Mucosa of descending colon (tissue), 3 donors: ENCODE data around the gene PPM1D. TPM values are rescaled to one million over a fixed set of nuclear protein-coding genes. Genes with fewer than 3 reads are reported as not detected.
A peak's percentile ranks its signal among the peaks of the same experiment; 100 is the strongest.
"Not testable (repeated sequence)": the region's sequence is repeated elsewhere in the genome, so short reads cannot be mapped to it uniquely, and the experiment has no call there.

Experiments used
- ATAC-seq: fragments of 200-7000 bp; cut with Tn5 transposase; one replicate; pipeline ENCODE4 v1.9.1; 2020; ENCODE audit warnings: mild to moderate bottlenecking, moderate library complexity
- DNase-seq, 3 donors: peaks; one replicate each; pipeline ENCODE4 v3.0.0-alpha.2; 2020
- H3K36me3 ChIP-seq: fragments of 200-600 bp; one replicate; pipeline ENCODE4 v1.8.0; 2021; ENCODE audit warnings: low read depth, mild to moderate bottlenecking
- H3K4me1 ChIP-seq: fragments of 200-600 bp; one replicate; pipeline ENCODE4 v1.8.0; 2021; ENCODE audit warnings: low read depth, mild to moderate bottlenecking
- H3K4me3 ChIP-seq: fragments of 200-600 bp; one replicate; pipeline ENCODE4 v1.8.0; 2021; ENCODE audit warnings: mild to moderate bottlenecking
- H3K9me3 ChIP-seq: fragments of 200-600 bp; one replicate; pipeline ENCODE4 v1.8.0; 2021; ENCODE audit warnings: mild to moderate bottlenecking
- intact Hi-C, 2 donors: fragments of 100-400 bp; cut with DNase I in 1 of 2; cut with micrococcal nuclease in 1 of 2; formaldehyde crosslinking; loops; one replicate each; pipeline versions ENCODE4 v1.11.0 to v1.11.1; 2022; cut with DNase I, micrococcal nuclease
- total RNA-seq, 3 donors: library from RNA; stranded (reverse); fragmentation: NEBNext Ultra II Directional in 2 of 3; extraction: Animal tissue kit (Norgen Biotek cat#: 25700) in 2 of 3; gene quantifications; one replicate each; pipeline versions ENCODE4 v1.2.1 to v1.2.4, GENCODE V29; 2021 to 2023
- TF ChIP-seq, protein P1 (sequence below): fragments of 200-600 bp; IDR thresholded peaks from one replicate; pipeline ENCODE4 v1.8.0; 2022; ENCODE audit warnings: antibody characterized with exemption, mild to moderate bottlenecking
- donor health status: DM: no; HTN: no; CAD: no; lungs with moderate emphysema.
- donor health status: DM: no; HTN: no; CAD: no.
- donor health status: DM: no; HTN: yes; CAD: no.

Gene PPM1D
- total RNA-seq, 3 donors from 2014 or later, result 16.0 to 20.6 (median 16.3) TPM

- Histone ChIP-seq H3K4me1 (peaks cover 19% of the 10 kb centered on the region), H3K36me3 (no peaks in the 10 kb centered on the region), H3K4me3 (peak overlapping the region; percentile 99), H3K9me3 (no peaks in the 10 kb centered on the region)
- TF ChIP-seq, protein P1, sequence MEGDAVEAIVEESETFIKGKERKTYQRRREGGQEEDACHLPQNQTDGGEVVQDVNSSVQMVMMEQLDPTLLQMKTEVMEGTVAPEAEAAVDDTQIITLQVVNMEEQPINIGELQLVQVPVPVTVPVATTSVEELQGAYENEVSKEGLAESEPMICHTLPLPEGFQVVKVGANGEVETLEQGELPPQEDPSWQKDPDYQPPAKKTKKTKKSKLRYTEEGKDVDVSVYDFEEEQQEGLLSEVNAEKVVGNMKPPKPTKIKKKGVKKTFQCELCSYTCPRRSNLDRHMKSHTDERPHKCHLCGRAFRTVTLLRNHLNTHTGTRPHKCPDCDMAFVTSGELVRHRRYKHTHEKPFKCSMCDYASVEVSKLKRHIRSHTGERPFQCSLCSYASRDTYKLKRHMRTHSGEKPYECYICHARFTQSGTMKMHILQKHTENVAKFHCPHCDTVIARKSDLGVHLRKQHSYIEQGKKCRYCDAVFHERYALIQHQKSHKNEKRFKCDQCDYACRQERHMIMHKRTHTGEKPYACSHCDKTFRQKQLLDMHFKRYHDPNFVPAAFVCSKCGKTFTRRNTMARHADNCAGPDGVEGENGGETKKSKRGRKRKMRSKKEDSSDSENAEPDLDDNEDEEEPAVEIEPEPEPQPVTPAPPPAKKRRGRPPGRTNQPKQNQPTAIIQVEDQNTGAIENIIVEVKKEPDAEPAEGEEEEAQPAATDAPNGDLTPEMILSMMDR, result no peak
- DNase-seq (peak in 1 of 3 donors; percentile 79), ATAC-seq (peak; percentile 5)
- intact Hi-C loops, result no loop called here
These were observed 1.7 kb downstream of the PPM1D start for GRCh38 chr17:60601447-60602384.

- ATAC-seq, result no peak
- Histone ChIP-seq H3K9me3 (no peaks in the 10 kb centered on the region), H3K36me3 (no peaks in the 10 kb centered on the region), H3K4me1 (peaks cover 19% of the 10 kb centered on the region), H3K4me3 (peak overlapping the region; percentile 99)
- peak in 2 of 3 donors; percentile 26 to 33 for DNase-seq
- intact Hi-C loops, result no loop called here
- TF ChIP-seq, protein P1, result no peak
These were observed 2.4 kb downstream of the PPM1D start for GRCh38 chr17:60602385-60602742.

- TF ChIP-seq, protein P1, result no peak
- intact Hi-C loops, result no loop called here
- H3K4me1 ChIP-seq, result peaks cover 19% of the 10 kb centered on the region
- ATAC-seq, result no peak
- DNase-seq, result no peak
- no peaks in the 10 kb centered on the region for H3K36me3 ChIP-seq
- no peak overlapping the region for H3K4me3 ChIP-seq
- no peaks in the 10 kb centered on the region for H3K9me3 ChIP-seq
These were observed 2.9 kb downstream of the PPM1D start for GRCh38 chr17:60602871-60603270.

GRCh38 chr17:60603477-60603876 is 3.5 kb downstream of the PPM1D start:
- intact Hi-C loops, DNase-seq, H3K4me3 ChIP-seq, H3K9me3 ChIP-seq, H3K36me3 ChIP-seq, ATAC-seq: not testable (repeated sequence)
- peaks cover 19% of the 10 kb centered on the region for H3K4me1 ChIP-seq

- H3K9me3 ChIP-seq, result no peaks in the 10 kb centered on the region
- no peak for DNase-seq
- peaks cover 19% of the 10 kb centered on the region for H3K4me1 ChIP-seq
- TF ChIP-seq, protein P1, result no peak
- intact Hi-C loops, result no loop called here
- ATAC-seq, result no peak
- no peak overlapping the region for H3K4me3 ChIP-seq
- no peaks in the 10 kb centered on the region for H3K36me3 ChIP-seq
These were observed 4.8 kb downstream of the PPM1D start for GRCh38 chr17:60604686-60605334.

DNA sequence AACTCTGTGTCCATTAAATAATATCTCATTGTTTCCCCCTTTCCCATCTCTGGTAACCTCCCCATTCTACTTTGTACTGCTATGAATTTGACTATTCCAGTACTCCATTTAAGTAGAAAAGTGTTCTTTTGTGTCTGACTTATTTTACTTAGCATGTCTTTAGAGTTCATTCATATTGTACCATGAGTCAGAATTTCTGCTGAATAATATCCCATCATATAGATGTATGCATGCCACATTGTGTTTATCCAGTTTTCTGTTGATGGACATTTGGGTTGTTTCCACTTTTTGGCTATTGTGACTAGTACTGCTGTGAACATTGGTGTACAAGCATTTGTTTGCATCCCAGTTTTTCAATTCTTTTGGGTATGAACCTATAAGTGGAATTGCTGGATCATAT is 6.0 kb downstream of the PPM1D start:
- intact Hi-C loops, result no loop called here
- ATAC-seq (no peak), DNase-seq (no peak)
- Histone ChIP-seq H3K4me1 (peaks cover 19% of the 10 kb centered on the region), H3K9me3 (no peaks in the 10 kb centered on the region), H3K4me3 (no peak overlapping the region), H3K36me3 (no peaks in the 10 kb centered on the region)
- TF ChIP-seq, protein P1, result no peak
